Nephron (organoid): ENCODE measurements around the gene PYY.
"Not testable (repeated sequence)": the region's sequence is repeated elsewhere in the genome, so short reads cannot be mapped to it uniquely, and the experiment has no call there.

ENCODE experiments used
- H3K27ac Mint-ChIP-seq, 3 experiments: 2 replicates each; pipeline ENCODE4 v1.8.0; 2020; ENCODE audit warnings: mixed read lengths in 3 of 3, mild to moderate bottlenecking in 2 of 3, moderate library complexity in 1 of 3
- H3K27me3 Mint-ChIP-seq: 2 replicates; pipeline ENCODE4 v1.8.0; 2021; ENCODE audit warnings: low read depth, mild to moderate bottlenecking, moderate library complexity, mixed read lengths
- H3K36me3 Mint-ChIP-seq: 2 replicates; pipeline ENCODE4 v1.8.0; 2020; ENCODE audit warnings: low read depth, mixed read lengths
- H3K4me1 Mint-ChIP-seq: 2 replicates; pipeline ENCODE4 v1.8.0; 2020; ENCODE audit warnings: mixed read lengths
- H3K4me3 Mint-ChIP-seq, 3 experiments: 2 replicates each; pipeline ENCODE4 v1.8.0; 2020; ENCODE audit warnings: mild to moderate bottlenecking in 3 of 3, mixed read lengths in 3 of 3, moderate library complexity in 2 of 3
- H3K9me3 Mint-ChIP-seq: 2 replicates; pipeline ENCODE4 v1.8.0; 2020; ENCODE audit warnings: mixed read lengths
- TF ChIP-seq, protein P1 (sequence below), 3 experiments: fragments of 200-600 bp; sonication (generic); IDR thresholded peaks; one replicate each; pipeline ENCODE4 v1.5.0; 2021; ENCODE audit warnings: antibody characterized with exemption in 3 of 3; ENCODE audit not compliant: unreplicated experiment in 3 of 3

Gene PYY

DNA sequence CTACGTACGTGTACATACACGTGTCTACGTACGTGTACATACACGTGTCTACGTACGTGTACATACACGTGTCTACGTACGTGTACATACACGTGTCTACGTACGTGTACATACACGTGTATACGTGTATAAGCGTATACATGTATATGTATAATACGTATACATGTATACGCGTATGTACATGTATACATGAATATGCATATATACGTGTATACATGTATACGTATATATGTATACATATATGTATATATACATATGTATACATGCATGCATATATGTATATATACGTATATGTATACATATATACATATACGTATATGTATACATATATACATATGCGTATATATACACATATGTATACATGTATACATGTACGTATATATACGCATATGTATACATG, 22.2 kb upstream of the PYY start:
- Mint-ChIP-seq H3K9me3 (no peaks in the 10 kb centered on the region), H3K4me3 (no peak overlapping the region), H3K36me3 (no peaks in the 10 kb centered on the region), H3K27me3 (peaks cover 55% of the 10 kb centered on the region), H3K4me1 (no peaks in the 10 kb centered on the region), H3K27ac (no peak overlapping the region)
- TF ChIP-seq, protein P1, sequence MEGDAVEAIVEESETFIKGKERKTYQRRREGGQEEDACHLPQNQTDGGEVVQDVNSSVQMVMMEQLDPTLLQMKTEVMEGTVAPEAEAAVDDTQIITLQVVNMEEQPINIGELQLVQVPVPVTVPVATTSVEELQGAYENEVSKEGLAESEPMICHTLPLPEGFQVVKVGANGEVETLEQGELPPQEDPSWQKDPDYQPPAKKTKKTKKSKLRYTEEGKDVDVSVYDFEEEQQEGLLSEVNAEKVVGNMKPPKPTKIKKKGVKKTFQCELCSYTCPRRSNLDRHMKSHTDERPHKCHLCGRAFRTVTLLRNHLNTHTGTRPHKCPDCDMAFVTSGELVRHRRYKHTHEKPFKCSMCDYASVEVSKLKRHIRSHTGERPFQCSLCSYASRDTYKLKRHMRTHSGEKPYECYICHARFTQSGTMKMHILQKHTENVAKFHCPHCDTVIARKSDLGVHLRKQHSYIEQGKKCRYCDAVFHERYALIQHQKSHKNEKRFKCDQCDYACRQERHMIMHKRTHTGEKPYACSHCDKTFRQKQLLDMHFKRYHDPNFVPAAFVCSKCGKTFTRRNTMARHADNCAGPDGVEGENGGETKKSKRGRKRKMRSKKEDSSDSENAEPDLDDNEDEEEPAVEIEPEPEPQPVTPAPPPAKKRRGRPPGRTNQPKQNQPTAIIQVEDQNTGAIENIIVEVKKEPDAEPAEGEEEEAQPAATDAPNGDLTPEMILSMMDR (IDR thresholded peaks at IDR 0.05; ENCODE audit: unreplicated experiment in 3 of 3), result no peak

DNA sequence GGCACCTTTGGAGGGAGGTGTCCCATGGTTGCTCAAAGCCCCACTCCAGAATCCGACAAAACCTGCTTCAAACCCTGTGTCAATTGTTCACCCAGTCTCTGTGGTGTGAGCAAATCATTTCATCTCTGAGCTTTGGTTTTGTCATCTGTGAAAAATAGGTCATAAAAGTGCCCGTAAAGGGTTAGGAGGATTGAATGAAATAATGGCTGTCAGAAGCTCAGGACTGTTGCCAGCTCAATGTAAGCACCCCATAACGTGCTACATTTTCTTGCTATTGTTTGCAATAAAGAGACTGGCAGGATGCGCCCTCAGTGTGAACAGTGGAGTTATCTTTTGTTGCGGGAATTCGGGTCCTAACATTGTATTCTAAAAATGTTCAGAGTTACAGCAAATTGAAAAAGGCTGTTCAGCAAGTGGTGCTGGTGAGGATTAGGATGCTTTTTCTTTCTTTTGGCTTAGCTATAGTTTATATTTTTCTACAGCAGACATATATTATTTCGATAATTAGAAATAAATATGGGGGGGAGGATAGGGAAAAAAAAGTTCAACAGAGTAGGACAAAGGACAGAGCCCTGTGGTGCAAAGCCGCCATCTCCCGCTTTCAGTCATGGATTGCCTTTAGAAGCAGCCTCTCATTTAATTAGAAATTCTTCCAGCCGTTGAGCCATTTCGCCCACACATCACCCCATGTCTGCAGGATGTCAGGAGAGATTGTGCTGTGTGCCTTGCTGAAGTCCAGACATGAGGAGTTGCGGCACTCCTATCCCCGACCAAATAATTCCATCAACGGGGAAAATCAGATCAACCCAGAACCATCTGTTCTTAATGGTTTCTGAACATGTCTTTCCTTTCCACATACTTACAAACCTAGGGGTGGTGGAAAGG, 20.9 kb upstream of the PYY start:
- TF ChIP-seq, protein P1 (IDR thresholded peaks at IDR 0.05; ENCODE audit: unreplicated experiment in 3 of 3), result no peak
- Mint-ChIP-seq H3K4me1 (no peaks in the 10 kb centered on the region), H3K27ac (no peak overlapping the region), H3K27me3 (peaks cover 51% of the 10 kb centered on the region), H3K36me3 (no peaks in the 10 kb centered on the region), H3K4me3 (no peak overlapping the region), H3K9me3 (no peaks in the 10 kb centered on the region)

DNA sequence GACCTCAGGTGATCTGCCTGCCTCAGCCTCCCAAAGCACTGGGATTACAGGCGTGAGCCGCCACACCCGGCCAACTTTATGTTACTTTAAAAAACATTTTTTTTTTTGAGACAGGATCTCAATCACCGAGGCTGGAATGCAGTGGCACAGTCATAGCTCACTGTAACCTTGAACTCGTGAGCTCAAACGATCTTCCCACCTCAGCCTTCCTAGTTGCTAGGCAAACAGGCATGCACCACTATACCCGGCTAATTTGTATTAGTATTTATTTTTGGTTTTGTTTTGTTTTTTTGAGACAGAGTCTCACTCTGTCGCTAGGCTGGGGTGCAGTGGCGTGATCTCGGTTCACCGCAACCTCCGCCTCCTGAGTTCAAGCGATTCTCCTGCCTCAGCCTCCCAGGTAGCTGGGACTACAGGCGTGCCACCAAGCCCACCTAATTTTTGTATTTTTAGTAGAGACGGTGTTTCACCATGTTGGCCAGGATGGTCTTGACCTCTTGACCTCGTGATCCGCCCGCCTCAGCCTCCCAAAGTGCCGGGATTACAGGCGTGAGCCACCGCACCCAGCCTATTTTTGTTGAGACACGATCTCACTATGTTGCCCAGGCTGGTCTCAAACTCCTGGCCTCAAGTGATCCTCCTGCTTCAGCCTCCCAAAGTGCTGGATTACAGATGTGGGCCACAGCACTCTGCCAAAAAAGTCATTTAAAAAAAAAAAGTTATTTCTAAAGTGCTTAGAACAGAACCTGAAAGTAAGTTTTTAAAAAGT, 18.9 kb upstream of the PYY start:
- H3K27me3 Mint-ChIP-seq, result peaks cover 41% of the 10 kb centered on the region
- not testable (repeated sequence) for H3K4me1 Mint-ChIP-seq, H3K27ac Mint-ChIP-seq, H3K9me3 Mint-ChIP-seq, H3K36me3 Mint-ChIP-seq, H3K4me3 Mint-ChIP-seq

DNA sequence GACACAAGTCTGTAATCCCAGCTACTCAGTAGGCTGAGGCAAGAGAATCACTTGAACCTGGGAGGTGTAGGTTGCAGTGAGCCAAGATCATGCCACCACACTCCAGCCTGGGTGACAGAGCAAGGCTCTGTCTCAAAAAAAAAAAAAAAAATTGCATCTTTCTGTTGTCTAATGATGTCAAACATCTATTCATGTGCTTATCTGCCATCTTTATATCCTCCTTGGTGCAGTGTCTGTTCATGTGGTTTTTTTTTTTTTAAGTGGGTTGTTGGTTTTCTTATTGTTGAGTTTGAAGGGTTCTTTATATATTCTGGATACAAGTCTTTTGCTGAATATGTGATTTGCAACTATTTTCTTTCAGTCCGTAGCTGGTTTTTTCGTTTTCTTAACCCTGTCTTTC, 17.7 kb upstream of the PYY start:
- peaks cover 37% of the 10 kb centered on the region for H3K27me3 Mint-ChIP-seq
- not testable (repeated sequence) for H3K9me3 Mint-ChIP-seq, H3K4me1 Mint-ChIP-seq, H3K36me3 Mint-ChIP-seq, H3K27ac Mint-ChIP-seq, H3K4me3 Mint-ChIP-seq

DNA sequence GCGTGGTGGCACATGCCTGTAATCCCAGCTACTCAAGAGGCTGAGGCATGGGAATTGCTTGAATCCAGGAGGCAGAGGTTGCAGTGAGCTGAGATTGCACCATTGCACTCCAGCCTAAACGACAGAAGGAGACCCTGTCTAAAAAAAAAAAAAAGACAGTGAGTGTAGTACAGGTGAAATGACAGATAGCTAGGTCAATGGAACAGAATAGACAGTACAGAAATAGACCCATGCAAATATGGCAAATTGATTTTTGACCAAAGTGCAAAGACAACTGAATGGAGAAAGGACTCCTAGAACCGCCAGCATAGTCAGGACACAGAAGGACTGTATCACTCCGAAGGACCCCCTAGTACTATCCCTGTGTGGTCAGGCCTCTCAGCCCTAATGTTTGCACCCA, 16.6 kb upstream of the PYY start:
- TF ChIP-seq, protein P1 (IDR thresholded peaks at IDR 0.05; ENCODE audit: unreplicated experiment in 3 of 3), result no peak
- Mint-ChIP-seq H3K27me3 (peaks cover 43% of the 10 kb centered on the region), H3K36me3 (no peaks in the 10 kb centered on the region), H3K4me1 (no peaks in the 10 kb centered on the region), H3K9me3 (no peaks in the 10 kb centered on the region), H3K4me3 (no peak overlapping the region), H3K27ac (no peak overlapping the region)

DNA sequence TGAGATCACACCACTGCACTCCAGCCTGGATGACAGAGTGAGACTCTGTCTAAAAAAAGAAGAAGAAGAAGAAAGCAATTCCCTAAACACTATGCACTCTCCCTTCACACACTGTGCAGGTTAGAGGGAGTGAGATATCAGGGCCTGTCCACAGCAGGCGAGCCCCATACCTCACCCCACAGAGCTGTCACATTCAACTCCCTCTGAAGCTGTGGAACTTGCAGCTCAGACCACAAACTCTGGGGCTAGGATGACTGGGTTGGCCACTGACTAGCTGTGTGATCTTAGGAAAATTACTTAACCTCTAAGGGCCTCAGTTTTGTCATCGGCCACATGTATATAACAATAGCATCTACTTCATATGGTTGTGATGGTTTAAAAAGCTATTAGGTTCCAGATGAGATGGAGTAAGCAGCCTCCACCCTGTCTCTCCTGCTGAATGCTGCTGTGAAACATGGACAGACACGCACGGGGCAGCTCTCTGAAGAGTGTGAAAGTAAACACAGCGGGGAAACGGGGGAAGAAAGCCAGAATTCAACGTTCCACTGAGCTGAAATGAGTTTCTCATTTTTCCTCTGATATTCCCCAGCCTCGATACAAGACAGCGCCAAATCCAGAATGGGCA, 13.6 kb upstream of the PYY start:
- TF ChIP-seq, protein P1 (IDR thresholded peaks at IDR 0.05; ENCODE audit: unreplicated experiment in 3 of 3), result no peak
- no peaks in the 10 kb centered on the region for H3K4me1 Mint-ChIP-seq
- H3K4me3 Mint-ChIP-seq, result no peak overlapping the region
- H3K27me3 Mint-ChIP-seq, result peaks cover 47% of the 10 kb centered on the region
- H3K9me3 Mint-ChIP-seq, result no peaks in the 10 kb centered on the region
- no peaks in the 10 kb centered on the region for H3K36me3 Mint-ChIP-seq
- no peak overlapping the region for H3K27ac Mint-ChIP-seq
